Activated CD4-positive, alpha-beta T cell treated with anti-CD3 and anti-CD28 coated beads, Interleukin-2, amount 50 U/mL, for 48 hours (primary cell): ENCODE measurements around the gene CLEC20A.

ENCODE experiments used
- DNase-seq, 2 experiments: peaks; one replicate each; pipeline ENCODE4 v3.0.0-alpha.2; 2020

The CLEC20A gene

DNA sequence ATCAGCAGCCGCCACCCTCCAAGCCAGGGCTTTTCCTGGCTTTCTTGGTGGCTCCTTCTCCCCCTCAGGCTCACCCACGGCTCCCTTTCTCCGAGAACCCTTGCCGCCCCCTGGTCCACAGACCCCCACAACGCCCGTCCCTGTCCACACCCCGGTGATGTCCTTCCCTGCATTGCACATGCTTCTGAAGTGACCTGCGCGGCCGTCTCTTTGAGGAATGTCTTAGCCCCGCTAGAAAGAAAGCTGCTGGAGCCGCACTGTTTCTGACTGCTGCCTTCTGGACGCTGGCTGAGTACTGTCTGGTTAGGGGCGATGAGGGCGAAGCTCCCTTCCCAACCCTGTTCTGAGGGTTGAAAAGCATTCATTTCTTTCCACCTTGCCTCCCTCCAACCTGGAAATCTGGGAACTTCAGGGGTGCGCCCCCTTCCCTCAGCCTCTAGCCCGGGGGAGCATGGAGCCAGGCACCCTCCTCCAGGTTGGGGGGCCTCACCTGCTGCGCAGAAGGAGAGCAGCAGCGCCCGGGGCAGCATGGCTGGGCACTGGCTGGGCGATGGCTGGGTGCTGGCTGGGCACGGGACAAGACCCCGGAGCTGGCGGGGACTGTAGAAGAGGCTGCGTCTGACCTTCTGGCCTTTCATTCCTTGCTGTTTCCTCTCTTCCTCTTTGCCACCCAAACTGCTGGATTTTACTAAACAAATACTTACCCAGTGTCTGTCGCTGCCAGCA lies at the start of gene CLEC20A:
CLEC20A (minus strand) TSS at position 555 of the 726 bp plus-strand sequence; CDS start at position 530, 25 bp downstream.
- no peak for DNase-seq

DNA sequence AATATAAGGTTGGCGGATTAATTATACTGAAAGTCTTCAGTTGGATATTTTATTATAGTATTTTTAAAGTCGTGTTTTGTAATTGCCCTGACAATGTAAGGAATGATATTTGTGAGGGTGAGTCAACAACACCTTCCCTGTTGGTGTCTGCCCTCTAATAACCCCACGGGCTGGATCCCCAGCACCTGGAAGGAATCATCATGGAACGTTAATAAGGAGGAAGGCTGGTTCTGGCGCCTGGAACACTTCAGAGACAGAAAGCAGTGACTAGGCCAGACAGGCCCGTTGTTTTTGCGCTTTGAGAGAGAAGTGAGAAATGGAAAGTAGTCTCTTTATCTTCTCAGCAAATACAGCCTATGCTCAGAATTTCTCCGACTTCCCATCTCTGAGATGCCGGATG lies 47.8 kb upstream of the CLEC20A start:
- no peak for DNase-seq

DNA sequence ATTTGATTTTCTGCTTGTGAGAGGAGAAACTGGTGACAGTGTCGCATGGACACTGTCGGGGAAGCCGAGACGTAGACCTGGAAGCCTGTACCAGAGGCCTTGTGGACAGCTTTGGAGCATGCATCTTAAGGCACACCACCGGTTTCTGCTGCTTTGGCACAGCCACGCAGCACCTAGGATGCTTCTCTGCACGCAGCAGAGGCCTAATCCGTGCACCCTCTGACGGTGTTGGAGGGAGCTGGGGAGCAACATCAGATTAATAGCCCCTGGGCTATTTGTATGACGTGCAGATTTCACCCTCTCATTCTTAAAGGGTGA lies 46.5 kb upstream of the CLEC20A start:
- peak in 1 of 2 experiments; percentile 21 for DNase-seq

DNA sequence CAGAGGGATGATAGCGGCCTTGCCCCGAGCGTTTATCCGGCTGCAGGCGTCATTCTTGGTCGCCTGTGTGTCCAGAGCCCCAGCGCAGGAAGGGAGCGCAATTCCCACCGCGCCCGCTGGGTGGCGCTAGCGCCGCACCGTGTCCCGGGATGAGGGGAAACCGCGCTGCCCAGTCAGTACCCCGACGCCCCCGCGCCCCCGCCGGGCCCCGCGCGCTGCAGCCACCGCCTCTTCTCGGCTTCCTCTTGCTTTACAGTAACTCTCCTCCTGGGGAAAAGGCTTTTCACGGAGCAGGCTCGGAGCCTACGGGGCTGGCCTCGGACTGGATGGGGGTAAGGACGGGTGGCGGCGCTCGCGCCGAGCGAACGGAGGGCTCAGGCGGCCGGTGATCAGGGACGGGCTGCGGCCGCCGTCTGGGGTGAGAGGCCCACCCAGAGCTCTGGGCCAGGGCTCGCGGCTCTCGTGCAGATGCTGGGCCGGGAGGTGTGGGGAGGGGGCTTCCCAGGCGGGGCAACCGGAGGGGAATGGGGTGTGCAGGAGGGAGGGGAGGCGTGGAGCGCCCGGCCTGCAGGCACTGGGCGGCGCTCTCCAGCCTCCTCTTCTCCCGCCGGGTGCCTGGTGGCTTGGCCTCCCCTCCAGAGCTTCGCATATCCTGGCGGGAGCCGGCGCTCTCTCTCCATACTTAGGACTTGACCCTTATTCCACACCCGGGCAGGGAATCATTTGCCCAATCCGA lies 46.0 kb upstream of the CLEC20A start:
- peak; percentile 94 for DNase-seq

DNA sequence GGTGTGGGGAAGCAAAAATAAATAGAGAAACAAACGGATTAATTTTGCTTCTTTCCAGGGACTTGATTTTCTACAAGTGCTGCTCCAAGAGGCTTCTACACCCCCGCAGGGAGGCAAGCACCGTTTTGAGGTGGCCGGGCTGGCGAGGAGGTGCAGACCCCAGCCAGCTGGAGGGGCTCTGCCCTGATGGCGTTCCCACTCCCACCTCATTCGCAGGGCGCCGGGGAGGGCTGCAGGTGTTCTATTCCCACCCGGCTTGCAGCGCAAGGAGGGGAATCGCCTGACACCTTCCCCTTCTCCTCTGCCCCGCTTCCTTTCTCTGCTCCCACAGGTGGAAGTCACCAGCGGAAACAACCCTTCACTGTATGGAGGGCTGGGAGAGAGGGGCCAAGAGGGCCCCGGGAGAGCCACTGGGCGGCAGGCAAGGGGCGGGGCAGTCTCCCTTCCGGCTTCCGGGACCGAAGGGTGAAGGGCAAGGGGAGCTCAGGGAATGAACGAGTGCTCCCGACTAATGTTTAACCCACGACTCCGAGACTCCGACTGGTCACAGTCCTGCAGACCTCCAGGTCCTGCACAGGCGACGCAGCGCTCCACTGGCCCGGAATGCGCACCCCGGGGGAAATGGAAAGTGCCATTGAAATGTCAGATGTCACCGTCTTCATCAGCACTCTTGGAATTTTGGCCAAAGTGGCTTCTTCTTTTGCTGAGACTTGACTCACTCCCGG lies 45.2 kb upstream of the CLEC20A start:
- peak; percentile 63 to 72 for DNase-seq

DNA sequence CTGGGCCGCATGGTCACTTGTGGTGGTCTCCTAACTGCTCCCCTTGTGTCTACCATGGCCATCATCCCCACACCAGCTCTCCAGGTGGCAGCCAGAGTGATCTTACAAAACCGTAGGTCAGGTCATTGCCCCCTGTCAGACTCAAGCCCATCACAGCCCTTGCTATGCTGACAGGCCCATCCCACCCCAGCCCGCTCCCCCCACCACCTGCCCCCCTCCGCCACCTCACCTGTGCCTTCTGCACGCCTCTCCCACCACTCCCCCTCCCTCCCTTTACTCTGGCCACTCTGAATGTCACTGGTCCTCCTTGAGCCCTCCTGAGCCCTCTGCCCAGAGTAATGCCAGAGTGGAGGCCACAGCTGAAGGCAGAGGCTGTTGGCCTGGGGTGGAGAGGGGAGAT lies 44.6 kb upstream of the CLEC20A start:
- DNase-seq = no peak

DNA sequence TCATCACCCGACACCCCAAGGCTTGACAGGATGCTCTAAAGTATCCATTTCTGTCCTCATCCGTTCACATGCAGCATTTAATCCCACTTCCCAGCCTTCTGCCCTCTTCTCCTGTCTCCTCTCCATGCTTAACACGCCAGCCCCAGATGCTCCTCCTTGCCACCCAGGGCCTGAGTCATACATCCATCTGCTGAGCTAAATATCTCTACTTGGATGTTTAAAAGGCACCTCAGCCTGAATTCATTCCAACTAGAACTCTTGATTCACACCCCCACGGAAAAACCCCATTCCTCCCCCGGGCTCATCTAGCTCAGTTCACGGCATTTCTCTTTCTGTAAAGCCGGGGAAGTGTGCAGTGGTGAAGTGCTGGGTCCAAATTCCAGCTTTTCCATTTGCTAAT lies 43.9 kb upstream of the CLEC20A start:
- no peak for DNase-seq

DNA sequence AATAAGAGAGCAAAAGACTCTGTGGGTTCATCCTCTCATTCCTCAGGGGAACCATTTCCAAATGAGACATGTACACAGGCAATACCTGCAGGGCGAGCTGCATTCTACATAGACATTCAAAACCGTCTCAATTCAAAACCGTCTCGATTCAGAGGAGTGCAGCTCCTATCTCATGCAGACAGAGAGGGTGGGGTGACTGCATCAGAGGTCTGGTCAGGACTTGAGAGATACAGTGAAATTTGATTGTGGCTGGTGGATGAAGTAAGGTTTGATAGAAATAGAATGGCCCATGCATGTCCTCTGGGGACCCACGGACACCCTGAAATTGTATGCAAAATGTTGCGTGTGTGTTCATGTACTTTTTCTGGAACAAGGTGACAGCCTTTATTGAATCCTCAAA lies 43.4 kb upstream of the CLEC20A start:
- DNase-seq = no peak

DNA sequence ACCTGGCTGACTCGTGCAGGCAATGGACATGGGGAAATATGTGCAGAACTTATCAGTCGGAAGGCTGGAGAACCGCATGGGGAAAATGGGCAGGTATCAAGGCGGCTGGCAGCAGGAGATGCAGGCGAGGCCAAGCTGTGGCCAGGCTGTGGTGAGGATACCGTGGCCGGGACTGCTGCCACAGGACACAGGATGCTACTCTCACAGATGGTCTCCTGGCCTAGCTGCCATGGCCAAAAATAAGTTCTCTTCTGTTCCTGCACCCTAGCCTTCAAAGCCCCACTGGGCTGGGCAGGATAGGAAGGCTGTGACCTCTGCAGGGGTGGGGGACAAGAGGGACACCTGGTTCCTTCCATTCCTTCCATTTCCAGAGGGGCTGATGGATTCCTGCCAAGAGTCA lies 42.5 kb upstream of the CLEC20A start:
- DNase-seq = no peak

DNA sequence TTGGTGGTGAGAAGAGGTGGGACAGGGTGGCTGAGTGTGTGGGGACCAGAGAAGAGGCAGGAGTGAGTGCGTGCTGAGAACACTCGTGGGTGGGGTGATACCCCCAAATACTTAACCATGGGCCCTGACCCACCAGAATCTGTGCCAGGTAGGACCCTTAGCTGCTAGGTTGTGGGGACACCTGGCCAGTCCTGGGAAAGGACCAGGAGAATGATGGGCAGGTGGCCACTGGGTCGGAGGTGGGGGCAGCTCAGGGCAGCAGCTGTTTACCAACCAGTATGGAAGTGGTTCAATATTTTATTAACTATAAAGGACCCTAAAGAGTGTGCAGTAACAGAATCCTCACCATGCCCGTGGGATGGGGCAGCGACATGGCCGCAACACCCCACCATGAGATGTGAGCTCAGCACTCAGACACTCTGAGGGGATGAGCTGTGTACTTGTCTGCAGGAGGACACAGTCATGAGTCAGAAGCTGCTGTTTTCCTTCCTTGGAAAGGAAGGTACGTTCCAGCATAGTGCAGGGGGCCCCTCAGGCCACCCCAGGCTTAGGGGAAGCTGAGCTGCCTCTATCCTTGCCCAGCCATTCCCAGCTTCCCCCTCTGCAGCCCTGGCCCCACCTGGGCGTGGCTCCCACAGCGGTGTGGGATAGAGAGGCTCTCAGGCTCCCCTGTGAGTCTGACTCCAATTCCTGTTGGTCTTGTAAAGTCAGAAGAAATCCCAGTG lies 41.6 kb upstream of the CLEC20A start:
- DNase-seq = no peak

DNA sequence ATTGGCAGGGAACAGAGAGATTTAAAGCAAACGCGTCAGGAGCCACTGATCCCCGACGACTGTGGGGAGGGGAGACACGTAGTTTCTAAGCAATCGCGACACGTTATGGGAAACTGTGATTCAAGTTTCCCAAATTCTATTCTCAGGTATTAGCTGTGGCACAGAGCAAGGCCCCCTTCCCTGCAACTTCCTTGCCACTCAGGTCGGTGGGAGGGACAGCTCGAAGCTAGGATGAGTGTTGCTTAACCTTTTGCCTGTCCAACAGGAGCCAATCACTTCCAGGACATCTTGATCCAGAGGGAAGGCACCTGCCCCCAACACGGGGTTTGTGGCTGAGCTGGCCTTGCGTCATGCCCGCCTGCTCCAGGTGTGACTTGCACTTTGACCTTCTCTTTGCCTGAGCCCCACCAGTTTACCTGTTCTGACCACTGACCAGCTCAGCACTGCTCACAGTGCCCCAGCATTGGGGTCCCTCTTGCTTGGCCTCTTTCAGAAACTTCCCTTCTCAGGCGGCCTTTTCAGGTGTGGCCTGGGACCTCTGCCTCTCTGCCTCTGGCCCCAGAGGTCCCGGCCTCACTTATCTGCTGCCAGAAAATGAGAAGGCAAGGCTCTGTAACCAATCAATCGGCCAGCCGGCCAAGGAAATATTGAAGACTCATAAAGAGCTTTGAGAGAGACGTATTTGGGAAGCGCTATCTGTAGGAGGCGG lies 40.8 kb upstream of the CLEC20A start:
- DNase-seq = no peak

DNA sequence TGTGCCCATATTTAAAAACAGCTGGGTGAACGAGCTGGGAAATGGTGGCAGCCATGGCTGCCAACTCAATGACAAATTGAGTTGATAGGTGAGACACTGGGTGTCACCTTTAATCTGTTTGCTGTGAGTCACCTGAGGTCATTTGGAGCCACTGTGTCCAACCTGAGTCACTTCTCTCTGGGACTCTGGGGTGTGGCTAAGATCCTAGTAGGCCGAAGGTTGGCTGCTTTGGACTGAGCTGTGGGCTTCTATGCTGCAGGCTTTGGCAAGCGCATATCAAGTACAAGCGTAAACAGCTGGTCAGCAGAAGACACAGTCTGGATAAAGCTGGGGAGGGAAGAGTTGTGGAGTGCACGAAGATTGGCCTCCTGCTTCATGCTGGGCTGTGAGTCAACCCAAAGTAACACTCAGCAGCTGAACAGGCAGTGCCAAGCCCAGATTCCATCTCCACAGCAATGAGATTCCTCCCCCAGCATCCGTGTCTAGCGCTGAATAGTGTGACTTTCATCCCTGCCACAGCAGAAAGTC lies 40.1 kb upstream of the CLEC20A start:
- no peak for DNase-seq

DNA sequence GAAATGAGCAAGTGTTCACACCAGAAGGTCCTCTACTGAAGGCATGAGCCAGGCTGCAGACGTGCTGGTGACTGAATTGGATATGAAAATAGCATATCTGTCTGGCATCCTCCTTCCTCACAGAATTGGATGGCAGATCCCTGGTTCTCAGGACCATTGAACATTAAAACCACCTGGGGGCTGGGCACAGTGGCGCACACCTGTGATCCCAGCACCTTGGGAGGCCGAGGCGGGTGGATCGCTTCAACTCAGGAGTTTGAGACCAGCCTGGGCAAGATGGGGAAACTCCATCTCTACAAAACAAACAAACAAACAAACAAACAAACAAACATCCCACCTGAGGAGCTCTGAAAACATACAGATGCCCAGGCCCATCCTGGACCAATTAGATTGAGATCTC lies 39.6 kb upstream of the CLEC20A start:
- no peak for DNase-seq

DNA sequence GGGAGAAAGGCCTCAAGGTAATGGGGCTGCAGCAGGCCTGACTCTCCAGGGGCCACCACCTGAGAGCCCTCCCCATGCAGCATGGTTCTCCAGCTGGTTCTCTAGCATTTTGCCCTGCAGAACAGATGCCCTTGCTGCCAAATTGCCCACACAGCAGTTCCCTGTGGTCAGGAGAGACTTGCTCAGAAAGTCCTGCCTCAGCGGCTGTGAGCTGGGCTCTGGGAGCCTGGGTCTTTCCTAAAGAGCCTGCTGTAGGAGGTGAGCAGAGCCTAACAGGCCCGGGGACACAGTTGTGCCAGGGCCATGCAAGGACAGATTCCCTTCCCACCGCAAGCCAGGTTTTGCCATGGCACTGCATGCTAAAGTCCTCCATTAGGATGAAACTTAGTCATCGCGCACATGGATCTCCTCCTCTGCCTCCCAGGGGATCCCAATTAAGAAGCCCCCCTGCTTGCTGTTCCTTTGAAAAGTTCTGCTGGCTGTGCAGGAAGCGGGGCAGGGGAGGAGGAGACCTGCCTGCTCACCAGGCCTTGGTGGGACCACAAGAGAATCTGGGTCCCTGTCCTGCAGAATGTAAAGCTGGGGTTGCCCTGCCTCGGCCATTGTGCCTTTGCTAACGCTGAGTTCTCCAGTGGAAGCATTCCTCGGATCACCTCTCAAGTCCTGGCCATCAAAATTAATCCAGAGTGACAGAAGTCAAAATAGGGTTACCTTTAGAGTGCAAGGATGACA lies 37.5 kb upstream of the CLEC20A start:
- DNase-seq = no peak

DNA sequence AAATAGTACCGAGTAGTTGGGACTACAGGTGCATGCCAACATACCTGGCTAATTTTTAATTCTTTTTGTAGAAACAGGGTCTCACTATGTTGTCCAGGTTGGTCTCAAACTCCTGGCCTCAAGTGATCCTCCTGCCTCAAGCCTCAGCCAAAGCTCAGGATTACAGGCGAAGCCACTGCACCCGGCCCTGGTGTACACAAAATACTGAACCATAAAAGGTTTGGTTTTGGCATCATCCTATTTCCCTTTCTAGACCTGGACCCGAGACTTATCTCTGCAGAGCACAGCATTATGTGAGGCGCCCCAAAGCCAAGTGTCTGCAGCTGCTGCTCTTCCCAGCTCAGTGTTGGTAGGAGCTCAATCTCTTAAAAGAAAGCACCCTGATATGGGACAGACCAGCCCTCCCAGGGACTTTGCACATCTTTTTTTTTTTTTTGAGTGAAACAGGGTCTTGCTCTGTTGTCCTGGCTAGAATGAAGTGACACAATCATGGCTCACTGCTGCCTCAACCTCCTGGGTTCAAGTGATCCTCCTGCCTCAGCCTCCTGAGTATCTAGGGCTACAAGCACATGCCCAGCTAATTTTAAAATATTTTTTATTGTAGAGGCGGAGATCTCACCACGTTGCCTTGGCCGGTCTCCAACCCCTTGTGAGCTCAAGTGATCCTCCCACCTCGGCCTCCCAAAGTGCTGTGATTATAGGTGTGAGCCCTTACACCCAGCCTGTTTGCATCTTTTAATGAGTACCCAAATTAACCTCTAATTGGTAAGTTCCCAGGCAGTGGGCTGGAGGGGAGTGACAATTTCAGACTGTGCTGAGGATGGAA lies 36.6 kb upstream of the CLEC20A start:
- no peak for DNase-seq

DNA sequence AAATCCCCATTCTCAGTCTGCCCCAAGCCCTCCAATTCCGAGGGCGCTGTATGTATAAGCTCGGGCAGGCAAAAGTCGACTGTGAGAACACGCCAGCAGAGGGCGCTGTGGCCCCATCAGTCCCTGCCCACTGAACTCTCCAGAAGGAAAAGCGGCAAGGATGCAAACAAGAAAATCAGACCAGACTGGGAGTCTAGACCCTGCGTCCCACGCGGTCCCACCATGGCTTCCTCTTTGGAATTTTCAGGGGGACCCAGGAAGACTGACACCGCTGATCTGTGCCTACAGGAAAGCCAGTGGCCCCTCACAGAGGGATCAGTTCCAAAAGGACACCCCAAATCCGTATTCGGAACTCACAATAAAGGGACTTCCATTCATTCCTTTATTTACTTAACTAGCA lies 35.6 kb upstream of the CLEC20A start:
- peak; percentile 81 to 85 for DNase-seq

DNA sequence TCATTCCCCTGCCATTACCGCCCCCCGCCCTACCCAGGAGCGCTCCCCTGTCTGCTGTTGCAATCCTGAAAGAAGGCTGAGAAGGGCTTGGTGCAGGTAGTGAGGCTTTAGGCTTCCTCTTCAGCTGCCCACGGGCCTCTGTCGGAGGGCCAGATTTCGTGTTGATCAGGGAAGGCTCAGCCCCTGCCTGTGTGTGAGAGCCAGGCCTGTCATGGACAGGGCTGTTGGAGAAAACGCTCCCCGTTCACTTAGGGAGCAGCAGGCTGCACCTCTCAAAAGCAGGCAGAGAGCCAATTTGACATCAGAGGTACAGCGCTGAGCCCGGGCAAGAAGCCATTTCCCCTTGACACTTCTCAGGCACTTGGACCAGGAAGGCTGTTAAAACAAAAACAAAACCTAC lies 35.1 kb upstream of the CLEC20A start:
- no peak for DNase-seq

DNA sequence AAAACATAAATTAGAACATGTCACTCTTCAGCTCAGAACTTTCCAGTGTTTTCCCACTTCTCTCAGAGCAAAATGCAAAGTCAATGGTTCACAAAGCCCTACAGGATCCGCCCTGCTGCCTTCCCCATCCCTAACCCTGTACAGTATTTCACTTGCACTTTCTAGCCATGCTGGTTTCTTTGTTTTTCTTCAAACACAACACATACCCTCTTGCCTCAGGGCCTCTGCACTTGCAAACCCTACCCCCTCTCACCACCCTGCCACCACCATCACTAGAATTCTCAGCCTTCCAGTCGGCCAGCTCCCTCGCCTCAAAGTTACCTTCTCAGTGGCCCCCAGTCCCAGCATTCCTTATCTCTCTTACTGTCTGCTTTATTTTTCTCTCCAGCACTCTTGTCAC lies 33.7 kb upstream of the CLEC20A start:
- no peak for DNase-seq

DNA sequence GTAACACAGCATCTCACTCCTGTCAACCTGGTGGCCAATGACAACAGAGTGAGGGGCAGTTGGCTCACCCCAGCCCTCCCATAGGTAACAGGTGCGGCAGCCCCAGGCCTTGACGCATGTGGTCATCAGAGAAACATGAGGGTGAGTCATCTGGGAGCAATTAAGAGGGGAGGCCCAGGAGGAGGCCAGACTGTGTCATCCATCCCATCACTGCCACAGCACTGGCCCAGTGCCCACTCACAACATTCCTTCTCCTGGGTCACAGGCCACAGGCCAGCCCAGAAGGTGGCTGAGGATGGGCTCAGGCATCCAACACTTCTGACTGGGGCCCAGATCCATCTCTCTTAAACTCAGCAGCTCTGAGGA lies 33.3 kb upstream of the CLEC20A start:
- DNase-seq = no peak

DNA sequence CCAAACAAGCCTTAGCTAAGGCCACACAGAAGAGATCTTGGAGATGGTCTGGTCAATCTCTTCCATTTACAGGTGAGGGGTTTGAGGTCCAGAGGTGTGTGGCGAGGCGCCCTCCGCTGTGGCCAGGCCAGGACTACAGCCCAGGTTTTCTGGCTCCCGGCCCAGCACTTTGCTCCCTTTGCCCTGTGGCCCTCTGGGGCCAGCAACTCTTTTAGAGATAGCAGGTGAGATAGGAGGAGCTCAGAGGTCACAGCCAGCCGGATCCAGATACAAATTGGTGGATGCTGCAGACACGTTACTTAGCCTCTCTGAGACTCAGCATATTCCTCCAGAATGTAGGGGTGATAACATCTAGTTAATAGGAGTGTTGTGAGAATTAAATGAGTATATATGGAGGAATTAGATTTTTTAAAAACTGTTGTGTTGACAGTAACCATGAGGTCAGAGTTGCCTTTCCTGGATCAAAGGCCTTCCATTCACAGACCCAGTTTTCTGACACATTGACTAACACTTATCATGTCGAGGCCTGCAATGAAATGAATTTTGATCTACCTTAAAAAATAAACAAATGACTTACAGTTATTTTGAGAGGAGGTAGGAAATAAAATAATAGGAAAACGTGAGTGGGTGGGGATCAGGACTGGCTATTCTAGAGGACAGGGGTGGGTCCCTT lies 32.7 kb upstream of the CLEC20A start:
- DNase-seq = no peak
